ACC112 (cell line): ENCODE measurements around the gene SAMD4A.
A peak's percentile ranks its signal among the peaks of the same experiment; 100 is the strongest.

Experiments used
- H2AFZ ChIP-seq: fragments of 200-600 bp; sonication (generic); one replicate; pipeline ENCODE4 v1.6.0; 2017; ENCODE audit warnings: antibody characterized with exemption, low read length; ENCODE audit not compliant: unreplicated experiment
- H3K27ac ChIP-seq: fragments of 200-600 bp; sonication (generic); 2 replicates; pipeline ENCODE4 v1.5.1; 2014; ENCODE audit warnings: low read depth, mild to moderate bottlenecking, antibody characterized with exemption, low read length, moderate library complexity
- H3K27me3 ChIP-seq: fragments of 200-600 bp; sonication (generic); 2 replicates; pipeline ENCODE4 v1.6.1; 2014; ENCODE audit warnings: mild to moderate bottlenecking, antibody characterized with exemption, low read length, moderate library complexity, mixed read lengths; ENCODE audit not compliant: insufficient read depth
- H3K36me3 ChIP-seq: fragments of 200-600 bp; sonication (generic); 2 replicates; pipeline ENCODE4 v1.6.1; 2016; ENCODE audit warnings: mild to moderate bottlenecking, antibody characterized with exemption, low read length, moderate library complexity, mixed read lengths; ENCODE audit not compliant: insufficient read depth
- H3K4me1 ChIP-seq: fragments of 200-600 bp; sonication (generic); one replicate; pipeline ENCODE4 v1.6.1; 2016; ENCODE audit warnings: low read length, mixed read lengths; ENCODE audit not compliant: insufficient read depth, unreplicated experiment, control insufficient read depth
- H3K4me3 ChIP-seq: fragments of 200-600 bp; sonication (generic); 2 replicates; pipeline ENCODE4 v1.5.1; 2014; ENCODE audit warnings: mild to moderate bottlenecking, low read depth, low read length
- H3K79me2 ChIP-seq: fragments of 200-600 bp; sonication (generic); one replicate; pipeline ENCODE4 v1.6.0; 2016; ENCODE audit warnings: low read length; ENCODE audit not compliant: control insufficient read depth, unreplicated experiment, insufficient read depth

Gene SAMD4A

GRCh38 chr14:54594537-54594936 is 27.6 kb downstream of the SAMD4A start:
- no peaks in the 10 kb centered on the region for H3K27me3 ChIP-seq
- H3K4me1 ChIP-seq: peaks cover 65% of the 10 kb centered on the region
- no peak overlapping the region for H2AFZ ChIP-seq
- H3K4me3 ChIP-seq: peak overlapping the region; percentile 37
- peaks cover 59% of the 10 kb centered on the region for H3K79me2 ChIP-seq
- H3K27ac ChIP-seq: peak overlapping the region; percentile 59
- H3K36me3 ChIP-seq: no peaks in the 10 kb centered on the region

- no peak overlapping the region for H2AFZ ChIP-seq
- H3K4me3 ChIP-seq: no peak overlapping the region
- peaks cover 40% of the 10 kb centered on the region for H3K79me2 ChIP-seq
- H3K36me3 ChIP-seq: no peaks in the 10 kb centered on the region
- peak overlapping the region; percentile 25 for H3K27ac ChIP-seq
- peaks cover 53% of the 10 kb centered on the region for H3K4me1 ChIP-seq
- H3K27me3 ChIP-seq: no peaks in the 10 kb centered on the region
These were observed 31.0 kb downstream of the SAMD4A start for GRCh38 chr14:54597795-54598443.

GRCh38 chr14:54599966-54600716 is 33.2 kb downstream of the SAMD4A start:
- Histone ChIP-seq H3K27me3 (no peaks in the 10 kb centered on the region), H3K4me3 (0 out of 2 replicates have a peak overlapping the region, but pooled peaks have one; percentile 22), H3K36me3 (no peaks in the 10 kb centered on the region), H3K79me2 (peaks cover 35% of the 10 kb centered on the region), H3K4me1 (peaks cover 42% of the 10 kb centered on the region), H2AFZ (no peak overlapping the region), H3K27ac (peak overlapping the region; percentile 36)

GRCh38 chr14:54600717-54601109 is 33.8 kb downstream of the SAMD4A start:
- Histone ChIP-seq H3K4me1 (peaks cover 42% of the 10 kb centered on the region), H3K36me3 (no peaks in the 10 kb centered on the region), H3K27ac (no peak overlapping the region), H3K79me2 (peaks cover 30% of the 10 kb centered on the region), H3K4me3 (no peak overlapping the region), H2AFZ (no peak overlapping the region), H3K27me3 (no peaks in the 10 kb centered on the region)

- Histone ChIP-seq H3K79me2 (peaks cover 34% of the 10 kb centered on the region), H3K36me3 (no peaks in the 10 kb centered on the region), H3K27ac (peak overlapping the region; percentile 34), H3K4me1 (peaks cover 48% of the 10 kb centered on the region), H3K27me3 (no peaks in the 10 kb centered on the region), H2AFZ (no peak overlapping the region), H3K4me3 (no peak overlapping the region)
These were observed 36.4 kb downstream of the SAMD4A start for GRCh38 chr14:54603362-54603761.

- Histone ChIP-seq H3K79me2 (peaks cover 45% of the 10 kb centered on the region), H2AFZ (no peak overlapping the region), H3K27ac (no peak overlapping the region), H3K4me1 (peaks cover 48% of the 10 kb centered on the region), H3K36me3 (no peaks in the 10 kb centered on the region), H3K4me3 (no peak overlapping the region), H3K27me3 (no peaks in the 10 kb centered on the region)
These were observed 39.2 kb downstream of the SAMD4A start for GRCh38 chr14:54606178-54606577.

- Histone ChIP-seq H3K27ac (peak overlapping the region; percentile 28; the same call in 1 of the 2 replicates), H3K79me2 (peaks cover 44% of the 10 kb centered on the region), H3K4me1 (peaks cover 52% of the 10 kb centered on the region), H2AFZ (no peak overlapping the region), H3K27me3 (no peaks in the 10 kb centered on the region), H3K36me3 (no peaks in the 10 kb centered on the region), H3K4me3 (no peak overlapping the region)
These were observed 39.8 kb downstream of the SAMD4A start for GRCh38 chr14:54606631-54607133.

- H3K4me3 ChIP-seq: peak overlapping the region; percentile 66; the same call in 1 of the 2 replicates
- H3K27me3 ChIP-seq: no peaks in the 10 kb centered on the region
- peaks cover 39% of the 10 kb centered on the region for H3K4me1 ChIP-seq
- H2AFZ ChIP-seq: no peak overlapping the region
- peak overlapping the region; percentile 60; the same call in 1 of the 2 replicates for H3K27ac ChIP-seq
- no peaks in the 10 kb centered on the region for H3K36me3 ChIP-seq
- peaks cover 33% of the 10 kb centered on the region for H3K79me2 ChIP-seq
These were observed 42.6 kb downstream of the SAMD4A start for GRCh38 chr14:54609576-54609975.

- H3K27me3 ChIP-seq: no peaks in the 10 kb centered on the region
- peak overlapping the region; percentile 60 for H3K27ac ChIP-seq
- H2AFZ ChIP-seq: peak overlapping the region; percentile 1
- no peaks in the 10 kb centered on the region for H3K36me3 ChIP-seq
- H3K79me2 ChIP-seq: peaks cover 33% of the 10 kb centered on the region
- peak overlapping the region; percentile 66 for H3K4me3 ChIP-seq
- H3K4me1 ChIP-seq: peaks cover 39% of the 10 kb centered on the region
These were observed 43.4 kb downstream of the SAMD4A start for GRCh38 chr14:54610051-54610977.

- Histone ChIP-seq H3K27me3 (no peaks in the 10 kb centered on the region), H3K4me1 (peaks cover 33% of the 10 kb centered on the region), H3K79me2 (peaks cover 16% of the 10 kb centered on the region), H3K36me3 (no peaks in the 10 kb centered on the region), H3K4me3 (no peak overlapping the region), H2AFZ (no peak overlapping the region), H3K27ac (no peak overlapping the region)
These were observed 47.4 kb downstream of the SAMD4A start for GRCh38 chr14:54614296-54614695.
